Activated T-cell treated with anti-CD3 and anti-CD28 coated beads for 48 hours (primary cell): Measurements from ENCODE around the gene SLC36A1.

Source experiments
- DNase-seq: peaks from one replicate; pipeline ENCODE4 v3.0.0-alpha.2; 2020; ENCODE audit warnings: low read depth

The SLC36A1 gene

DNA sequence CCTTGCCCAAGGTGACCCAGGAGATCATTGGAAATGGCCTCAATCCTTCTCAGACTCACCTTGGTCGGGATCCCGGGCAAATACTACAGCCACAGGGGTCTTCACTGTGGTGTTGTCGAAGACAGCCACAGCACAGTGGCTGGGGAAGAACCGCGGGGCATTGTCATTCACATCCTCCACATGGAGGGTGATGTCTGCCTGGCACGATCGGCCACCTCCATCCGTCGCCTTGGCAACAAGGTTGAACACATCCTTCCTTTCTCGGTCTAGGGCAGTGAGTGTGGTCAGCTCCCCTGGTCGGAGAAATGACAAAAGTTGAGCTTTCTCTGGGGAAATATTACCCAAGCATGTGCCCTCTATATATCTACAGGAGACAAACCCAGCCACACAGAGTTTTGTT, 86.9 kb downstream of the SLC36A1 start:
- no peak for DNase-seq

DNA sequence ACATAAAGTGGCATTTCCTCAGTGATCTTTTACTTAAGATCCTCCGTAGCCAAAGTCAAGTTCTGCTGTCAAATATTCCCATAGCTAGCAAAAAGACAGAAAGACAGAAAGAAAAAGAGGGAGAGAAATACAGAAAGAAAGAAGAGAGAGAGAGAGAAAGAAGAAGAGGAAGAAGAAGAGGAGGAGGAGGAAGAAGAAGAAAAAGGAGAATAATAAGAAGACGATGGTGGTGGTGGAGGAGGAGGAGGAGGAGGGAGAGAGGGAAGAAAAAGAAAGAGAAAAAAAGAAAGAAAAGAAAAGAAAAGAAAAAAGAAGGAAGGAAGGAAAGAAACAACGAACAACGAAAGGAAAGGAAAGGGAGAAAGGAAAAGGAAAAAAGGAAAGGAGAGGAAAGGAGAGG, 89.6 kb downstream of the SLC36A1 start:
- DNase-seq, result no peak

DNA sequence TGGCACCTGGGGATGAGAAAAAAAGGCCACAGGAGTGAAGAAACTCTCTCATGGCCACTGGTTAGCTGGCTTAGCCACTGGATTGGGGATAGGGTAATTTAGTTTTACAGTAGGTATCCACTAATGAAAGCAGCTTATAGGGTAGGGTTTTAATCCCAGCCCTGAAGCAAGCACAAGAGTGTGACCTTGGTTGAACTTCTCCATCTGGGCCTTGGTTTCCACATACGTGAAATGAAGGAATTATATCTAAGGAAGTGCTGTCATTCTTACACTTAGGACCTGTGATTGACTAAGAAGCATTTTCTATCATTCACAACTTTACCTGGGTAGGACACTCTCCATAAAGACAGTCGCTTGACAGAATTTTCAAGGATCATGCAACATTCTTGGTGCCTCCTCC, 94.2 kb downstream of the SLC36A1 start:
- DNase-seq, result no peak
